ENCODE results near the gene FRMPD1.
"Not testable (repeated sequence)": the region's sequence is repeated elsewhere in the genome, so short reads cannot be mapped to it uniquely, and the experiment has no call there.

FRMPD1 gene

DNA sequence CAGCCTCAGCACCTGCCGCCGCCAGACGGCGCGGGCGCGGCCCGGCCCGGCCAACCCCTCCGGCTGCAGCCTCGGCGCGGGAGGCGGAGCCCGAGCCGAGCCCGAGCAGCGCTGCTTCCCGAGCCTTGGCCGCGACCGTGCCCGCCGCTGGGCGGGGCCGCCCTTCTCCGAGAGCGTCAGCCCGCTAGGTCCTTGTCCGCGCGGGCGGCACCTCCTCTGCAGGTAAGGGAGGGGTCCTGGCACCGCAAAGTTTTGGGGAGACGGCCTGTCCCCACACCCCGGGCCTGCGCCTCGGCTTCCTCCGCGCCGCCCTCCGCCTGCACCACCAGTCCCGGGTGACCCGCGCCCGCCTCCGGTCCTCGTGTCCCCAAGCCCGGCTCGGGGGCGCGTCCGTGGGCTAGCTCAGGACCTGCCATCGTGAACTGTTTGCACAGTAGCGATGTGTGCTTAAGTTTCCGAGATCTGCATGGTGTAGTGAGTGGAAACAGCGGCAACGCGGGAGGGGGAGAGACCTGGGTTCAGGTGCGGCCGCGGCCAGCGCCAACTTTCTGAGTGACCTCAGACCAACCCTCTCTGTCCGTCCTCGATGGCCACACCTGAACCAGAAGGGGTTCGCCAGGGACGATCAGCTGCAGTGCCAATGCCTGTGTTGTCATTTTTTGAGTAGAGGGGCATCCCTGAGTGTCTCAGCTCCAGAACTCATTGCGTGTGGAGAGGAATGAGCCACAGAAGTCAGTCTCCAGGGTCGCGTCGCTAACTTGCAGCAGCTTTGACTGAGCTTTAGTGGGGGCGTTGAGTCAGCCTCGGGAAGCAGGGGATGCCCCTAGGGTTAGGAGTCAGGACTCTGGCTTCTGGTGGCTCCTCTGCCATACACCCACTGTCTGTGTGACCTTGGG lies at the start of gene FRMPD1:
Gene FRMPD1, plus strand, starts transcription at position 82 of the 896 bp plus-strand sequence. CDS start 41,688 bp downstream, outside the sequence.
- DNase-seq (ENCODE audit: low read depth), result peak; percentile 56

GRCh38 chr9:37602061-37602460 lies 48.7 kb upstream of the FRMPD1 start:
- DNase-seq (ENCODE audit: low read depth), result not testable (repeated sequence)

DNA sequence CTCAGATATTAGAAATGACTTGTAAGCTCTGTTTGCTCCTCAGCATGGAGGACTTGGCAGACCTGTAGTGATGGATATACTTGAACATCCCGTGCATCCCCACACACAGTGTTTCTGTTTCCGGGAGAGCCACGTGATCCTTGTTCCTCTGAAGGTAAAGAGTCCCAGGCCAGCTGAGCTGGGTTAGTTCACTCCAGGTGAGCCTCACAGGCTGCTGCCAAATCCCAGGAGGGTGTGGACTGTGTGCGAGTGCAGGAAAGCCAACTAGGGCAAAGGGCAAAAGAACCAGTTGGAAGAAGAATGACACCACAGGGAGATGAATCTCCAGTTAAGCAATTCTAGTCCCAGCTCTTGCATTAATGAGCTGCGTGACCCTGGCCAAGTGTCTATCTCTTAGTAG lies 47.9 kb upstream of the FRMPD1 start:
- DNase-seq (ENCODE audit: low read depth), result no peak

- DNase-seq (ENCODE audit: low read depth), result no peak
These were observed 46.5 kb upstream of the FRMPD1 start for GRCh38 chr9:37604296-37604695.

DNA sequence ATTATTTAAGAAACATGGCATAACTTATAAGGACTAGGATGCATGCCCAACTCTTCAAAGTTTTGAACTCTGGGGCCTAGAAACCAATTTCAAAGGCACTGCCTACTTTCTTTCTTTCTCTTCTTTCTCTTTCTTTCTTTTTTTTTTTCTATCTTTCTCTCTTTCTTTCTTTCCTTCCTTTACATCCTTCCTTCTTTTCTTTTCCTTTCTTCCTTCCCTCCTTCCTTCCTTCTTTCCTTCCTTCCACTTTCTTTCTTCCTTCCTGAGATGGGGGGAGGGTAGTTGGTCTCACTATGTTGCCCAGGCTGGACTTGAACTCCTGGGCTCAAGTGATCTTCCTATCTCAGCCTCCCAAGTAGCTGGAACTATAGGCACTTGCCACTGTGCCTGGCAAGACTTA lies 42.5 kb upstream of the FRMPD1 start:
- DNase-seq (ENCODE audit: low read depth), result no peak

DNA sequence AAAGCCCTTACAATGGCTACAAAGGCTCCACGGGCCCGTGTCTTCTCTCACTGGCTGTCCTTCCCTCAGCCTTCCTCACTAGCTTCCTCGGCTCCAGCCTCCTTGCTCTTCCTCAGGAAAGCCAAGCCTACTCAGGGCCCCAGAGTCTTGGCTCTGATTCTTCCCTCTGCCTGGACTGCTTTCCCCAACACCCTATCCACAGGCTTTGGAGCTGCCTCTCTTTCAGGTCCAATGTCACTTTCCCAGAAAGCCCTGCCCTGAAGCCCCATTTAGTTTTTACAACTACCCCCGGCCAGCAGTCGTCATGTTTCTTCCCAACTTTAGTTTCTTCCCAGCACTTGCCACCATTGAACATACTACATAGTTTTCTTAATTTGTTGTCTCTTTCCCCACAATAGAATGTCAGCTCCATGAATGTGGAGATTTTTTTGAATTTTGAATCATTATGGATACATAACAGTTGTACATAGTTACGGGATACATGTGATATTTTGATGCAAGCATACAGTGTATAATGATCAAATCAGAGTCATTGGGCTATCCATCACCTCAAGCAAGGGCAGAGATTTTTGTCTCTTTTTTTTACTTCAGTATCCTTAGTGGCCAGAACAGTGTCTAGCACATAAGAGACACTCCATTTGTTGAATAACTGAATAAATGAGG lies 40.9 kb upstream of the FRMPD1 start:
- no peak for DNase-seq (ENCODE audit: low read depth)

- no peak for DNase-seq (ENCODE audit: low read depth)
These were observed 39.7 kb upstream of the FRMPD1 start for GRCh38 chr9:37611014-37611413.

- no peak for DNase-seq (ENCODE audit: low read depth)
These were observed 38.8 kb upstream of the FRMPD1 start for GRCh38 chr9:37611961-37612360.

- DNase-seq (ENCODE audit: low read depth), result no peak
These were observed 33.6 kb upstream of the FRMPD1 start for GRCh38 chr9:37617161-37617560.

DNA sequence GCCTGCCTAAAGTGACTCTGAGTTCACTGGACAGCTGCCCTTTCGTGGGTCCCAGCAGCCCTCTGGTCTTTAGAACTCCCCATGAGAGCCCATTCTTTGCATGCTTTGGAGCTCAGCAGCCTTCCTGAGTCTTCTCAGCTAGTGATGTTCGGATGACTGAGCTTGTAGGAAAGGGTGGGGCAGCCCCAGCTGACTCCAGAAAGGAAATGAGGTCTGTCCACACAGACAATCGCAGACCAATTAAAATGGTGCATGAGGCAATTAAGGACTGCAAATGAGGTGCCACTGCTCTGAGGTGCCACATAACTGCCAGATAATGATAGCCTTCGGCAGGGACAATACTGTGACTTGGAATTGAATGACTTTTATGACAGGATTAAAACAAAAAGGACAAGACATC lies 32.9 kb upstream of the FRMPD1 start:
- DNase-seq (ENCODE audit: low read depth), result peak; percentile 74

GRCh38 chr9:37618817-37619216 lies 31.9 kb upstream of the FRMPD1 start:
- peak; percentile 83 for DNase-seq (ENCODE audit: low read depth)

GRCh38 chr9:37619806-37620205 lies 30.9 kb upstream of the FRMPD1 start:
- no peak for DNase-seq (ENCODE audit: low read depth)

DNA sequence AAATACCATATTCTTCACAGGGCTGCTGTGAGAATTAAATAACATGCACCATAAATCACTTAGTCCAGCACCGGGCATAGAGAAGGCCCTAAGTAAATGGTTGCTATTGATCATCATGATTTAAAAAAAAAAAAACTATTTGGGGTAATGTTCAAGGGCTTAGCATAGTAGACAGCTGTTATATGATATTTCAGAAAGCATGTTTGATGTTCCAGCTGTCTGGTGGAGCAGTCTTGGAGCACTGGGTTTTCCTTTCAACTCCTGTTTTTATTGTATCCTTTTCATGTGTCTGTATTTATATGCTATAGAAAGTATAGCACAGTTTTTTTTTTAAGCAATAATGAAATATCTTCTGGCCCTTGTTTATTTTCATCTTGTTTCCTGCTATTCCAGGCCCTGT lies 30.4 kb upstream of the FRMPD1 start:
- no peak for DNase-seq (ENCODE audit: low read depth)

DNA sequence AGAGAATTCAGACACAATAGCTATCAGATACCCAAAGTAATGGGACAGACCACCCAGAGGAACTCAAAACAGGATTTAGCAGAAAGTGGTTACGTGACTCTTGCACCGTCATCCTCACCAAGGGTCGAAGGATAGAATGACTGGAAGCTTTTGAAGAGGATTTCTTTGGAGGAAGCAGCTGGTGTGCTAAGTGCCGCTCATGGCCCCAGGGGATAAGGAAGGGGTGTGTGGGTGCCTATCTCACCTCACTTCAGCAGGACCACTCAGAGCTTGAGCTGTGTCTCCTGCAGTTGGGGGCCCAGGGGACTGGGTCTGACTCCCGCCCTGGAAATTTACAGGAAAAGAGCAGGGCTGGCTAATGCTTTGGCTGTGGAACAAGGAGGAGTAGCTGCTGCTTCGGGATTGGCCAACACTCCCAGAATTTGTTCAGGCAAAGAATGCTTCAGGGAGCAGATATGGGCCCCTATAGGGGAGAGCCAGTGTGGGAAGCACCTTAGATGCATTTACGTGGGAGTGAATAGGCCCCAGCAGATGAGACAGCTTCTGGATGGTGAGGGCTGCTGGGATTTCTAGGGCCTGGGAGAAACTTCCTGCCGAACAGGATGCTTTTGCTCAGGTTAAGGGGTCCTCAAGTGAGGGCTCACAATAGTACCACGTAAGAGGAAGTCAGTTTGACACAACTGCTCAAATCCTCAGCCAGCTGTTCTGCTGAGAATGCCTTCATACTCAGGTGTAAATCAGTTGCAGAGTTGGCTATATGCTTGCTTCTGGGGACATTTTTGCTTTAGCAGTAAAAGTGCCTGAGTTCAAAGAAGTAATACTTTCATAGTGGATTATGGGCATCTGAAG lies 29.3 kb upstream of the FRMPD1 start:
- no peak for DNase-seq (ENCODE audit: low read depth)

DNA sequence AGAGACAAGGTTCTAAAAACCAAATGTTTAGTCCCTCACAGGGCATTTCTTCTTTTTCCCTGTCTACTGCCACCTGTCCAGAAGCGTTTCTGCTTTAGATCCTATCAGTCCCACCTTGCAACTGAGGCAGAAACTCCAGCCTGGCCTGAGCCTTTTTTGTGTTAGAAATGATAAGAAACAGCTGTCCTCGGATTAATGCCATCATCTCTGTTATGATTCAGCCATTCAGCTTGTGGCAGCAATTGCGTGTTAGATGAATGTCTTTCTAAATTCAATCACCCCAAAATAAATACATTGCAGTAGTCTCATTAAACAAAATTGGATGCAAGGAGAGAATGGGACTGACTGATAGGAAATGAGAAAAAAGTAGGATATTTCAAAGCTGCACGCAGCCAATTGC lies 28.3 kb upstream of the FRMPD1 start:
- no peak for DNase-seq (ENCODE audit: low read depth)

DNA sequence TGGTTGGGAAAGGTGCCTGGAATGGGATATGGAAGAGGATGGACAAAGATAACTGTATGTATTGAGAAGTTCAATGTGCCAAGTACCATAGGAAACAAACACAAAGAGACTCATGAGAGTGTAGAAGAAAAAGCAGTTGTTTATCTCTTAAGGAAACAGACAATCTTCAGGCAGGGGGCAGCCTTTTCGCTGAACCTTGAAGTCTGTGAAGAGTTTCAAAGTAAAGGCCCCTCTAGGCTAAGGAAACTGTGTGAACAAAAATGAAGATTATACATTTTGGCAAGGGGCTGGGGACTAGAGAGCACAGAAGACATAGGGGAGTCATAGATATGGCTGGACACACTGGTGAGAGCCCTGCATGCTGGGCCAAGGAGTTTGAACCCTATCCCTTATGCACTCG lies 27.5 kb upstream of the FRMPD1 start:
- no peak for DNase-seq (ENCODE audit: low read depth)

DNA sequence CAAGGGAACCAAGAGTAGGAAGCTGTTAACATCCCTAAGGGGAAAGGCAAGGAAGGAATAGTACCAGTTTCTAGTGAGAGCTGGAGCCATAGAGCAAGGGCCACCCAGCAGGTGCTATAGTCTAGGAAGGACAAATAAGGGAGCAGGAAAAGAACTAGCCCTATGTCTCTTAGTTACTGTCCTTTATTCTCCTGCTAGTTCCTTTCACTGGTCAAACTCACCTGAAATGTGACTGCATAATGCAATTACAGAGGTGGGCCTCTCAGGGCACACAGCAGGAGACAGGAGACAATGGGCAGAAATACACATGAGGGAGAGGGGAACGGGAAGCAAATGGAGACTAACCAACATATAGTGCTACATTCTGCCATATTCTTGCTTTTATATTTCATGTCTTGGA lies 26.7 kb upstream of the FRMPD1 start:
- no peak for DNase-seq (ENCODE audit: low read depth)

DNA sequence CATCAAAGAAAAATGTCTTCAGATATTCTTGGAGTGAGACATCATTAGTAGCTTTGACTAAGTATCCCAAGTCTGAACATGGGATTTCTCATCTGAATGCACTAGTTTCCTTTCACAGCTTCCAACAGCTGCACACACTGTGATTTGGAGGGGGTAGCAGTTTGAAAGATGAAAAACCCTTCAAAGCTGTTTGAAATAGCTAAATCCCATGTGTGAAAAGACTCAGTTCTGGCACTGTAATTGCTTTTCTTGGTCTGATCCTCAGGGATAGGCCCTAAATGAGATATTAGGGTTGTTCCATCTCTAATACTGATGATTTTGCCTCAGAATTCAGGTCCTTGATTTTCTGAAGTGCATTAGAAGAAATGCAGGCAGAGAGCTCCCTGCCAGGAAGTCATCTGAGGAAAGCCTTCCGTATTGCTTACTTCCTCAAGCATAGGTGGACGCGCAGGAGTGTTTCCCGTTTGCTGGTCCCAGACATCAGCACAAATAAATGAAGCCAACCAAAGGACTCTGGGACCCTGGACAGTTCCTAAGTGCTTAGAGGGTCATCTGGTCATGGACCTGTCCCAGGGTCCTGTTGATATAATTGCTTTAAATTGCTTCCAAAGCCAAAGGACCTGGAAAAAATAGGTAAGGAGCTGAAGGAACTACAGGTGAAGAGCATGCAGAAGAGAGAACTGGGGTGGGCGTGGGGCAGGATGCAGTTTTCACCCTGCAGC lies 25.6 kb upstream of the FRMPD1 start:
- DNase-seq (ENCODE audit: low read depth), result no peak

GRCh38 chr9:37625758-37626147 lies 25.0 kb upstream of the FRMPD1 start:
- no peak for DNase-seq (ENCODE audit: low read depth)

DNA sequence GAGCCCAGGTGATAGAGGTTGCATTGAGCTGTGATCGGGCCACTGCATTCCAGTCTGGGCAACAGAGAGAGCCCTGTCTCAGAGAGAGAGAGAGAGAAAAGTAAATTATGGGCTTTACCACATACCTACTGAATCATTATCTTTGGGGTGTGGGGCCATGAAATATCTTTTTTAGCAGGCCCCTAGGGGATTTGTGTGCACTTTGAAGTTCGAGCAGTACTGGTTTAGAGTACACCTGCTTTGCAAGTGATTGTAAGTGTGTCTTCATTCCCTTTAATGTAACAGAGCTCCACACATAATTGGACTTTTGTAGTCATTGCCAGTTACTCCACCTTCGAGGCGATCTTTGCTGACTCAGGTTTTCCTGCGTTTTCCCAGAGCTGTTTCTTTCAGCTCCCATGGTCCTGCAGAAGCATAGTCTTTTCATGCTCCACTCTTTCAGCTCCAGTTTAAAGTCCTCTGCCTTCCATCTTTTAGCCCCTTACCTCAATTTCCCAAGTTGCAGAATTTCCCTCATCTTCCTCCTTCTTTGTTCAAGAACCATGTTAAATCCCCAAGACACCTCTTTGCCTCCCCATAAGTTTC lies 24.0 kb upstream of the FRMPD1 start:
- no peak for DNase-seq (ENCODE audit: low read depth)

GRCh38 chr9:37632479-37632878 lies 18.3 kb upstream of the FRMPD1 start:
- no peak for DNase-seq (ENCODE audit: low read depth)

DNA sequence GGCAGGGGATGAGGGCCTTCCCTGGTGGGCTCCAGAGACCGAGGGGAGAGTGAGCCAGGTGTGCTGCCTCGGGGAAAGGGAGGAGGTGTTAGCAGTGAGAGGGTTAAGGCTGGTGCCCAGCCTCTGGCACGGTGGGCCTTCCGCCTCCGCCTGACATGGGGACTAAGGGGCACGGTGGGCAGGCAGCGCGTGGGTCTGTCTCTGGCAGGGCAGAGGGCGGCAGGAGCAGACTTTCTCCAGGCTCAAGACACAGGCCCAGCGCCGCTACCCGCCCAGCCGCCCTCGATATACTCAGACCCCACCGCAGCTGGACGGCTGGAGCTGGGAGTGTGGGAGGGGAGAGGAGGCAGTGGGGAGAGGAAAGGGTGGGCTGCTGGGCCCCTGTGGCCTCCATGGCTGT lies 14.9 kb upstream of the FRMPD1 start:
- DNase-seq (ENCODE audit: low read depth), result no peak

Data from ELR (cell line).